ES-I3 (cell line): Measurements from ENCODE around the gene MEGF11.

ENCODE experiments used
- H3K36me3 ChIP-seq: 2 replicates; pipeline ENCODE4 v1.6.1; 2013; ENCODE audit warnings: mild to moderate bottlenecking, low read length, control low read depth, moderate library complexity; ENCODE audit not compliant: insufficient read depth
- H3K4me1 ChIP-seq: 2 replicates; pipeline ENCODE4 v1.6.1; 2013; ENCODE audit warnings: mild to moderate bottlenecking, control low read depth, low read length; ENCODE audit not compliant: insufficient read depth
- H3K9ac ChIP-seq: 2 replicates; pipeline ENCODE4 v1.6.1; 2013; ENCODE audit warnings: low read depth, mild to moderate bottlenecking, low read length, moderate library complexity
- H3K9me3 ChIP-seq: 2 replicates; pipeline ENCODE4 v1.6.1; 2013; ENCODE audit warnings: mild to moderate bottlenecking, low read length, moderate library complexity; ENCODE audit not compliant: control insufficient read depth, insufficient read depth

MEGF11 gene

GRCh38 chr15:66077320-66077663, 176.3 kb downstream of the MEGF11 start:
- Histone ChIP-seq H3K36me3 (no peaks in the 10 kb centered on the region), H3K9ac (no peak overlapping the region), H3K9me3 (no peaks in the 10 kb centered on the region), H3K4me1 (peaks cover 21% of the 10 kb centered on the region)

- H3K9me3 ChIP-seq = no peaks in the 10 kb centered on the region
- H3K36me3 ChIP-seq = no peaks in the 10 kb centered on the region
- H3K4me1 ChIP-seq = peaks cover 27% of the 10 kb centered on the region
- no peak overlapping the region for H3K9ac ChIP-seq
These were observed 176.8 kb downstream of the MEGF11 start for GRCh38 chr15:66076591-66077319.

DNA sequence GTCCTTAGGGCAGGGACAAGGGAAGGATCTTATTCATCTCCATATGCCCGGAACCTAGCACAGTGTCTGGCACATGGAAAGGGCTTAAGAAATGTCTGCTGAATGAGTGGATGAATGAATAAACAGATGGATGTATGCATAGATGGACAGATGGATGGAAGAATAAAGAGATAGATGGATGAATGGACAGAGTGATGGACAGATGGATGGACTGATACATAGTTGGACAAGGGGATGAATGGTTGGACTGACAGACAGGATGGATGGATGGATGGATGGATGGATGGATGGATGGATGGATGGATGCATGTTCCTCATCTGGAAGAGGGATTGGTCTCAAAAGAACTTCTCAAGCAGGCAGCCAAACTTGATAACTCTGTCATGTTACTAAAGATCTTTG, 177.6 kb downstream of the MEGF11 start:
- no peaks in the 10 kb centered on the region for H3K9me3 ChIP-seq
- H3K9ac ChIP-seq = no peak overlapping the region
- H3K4me1 ChIP-seq = peaks cover 28% of the 10 kb centered on the region
- no peaks in the 10 kb centered on the region for H3K36me3 ChIP-seq

- Histone ChIP-seq H3K36me3 (no peaks in the 10 kb centered on the region), H3K9ac (no peak overlapping the region), H3K4me1 (peaks cover 41% of the 10 kb centered on the region), H3K9me3 (no peaks in the 10 kb centered on the region)
These were observed 180.8 kb downstream of the MEGF11 start for GRCh38 chr15:66072616-66073361.

DNA sequence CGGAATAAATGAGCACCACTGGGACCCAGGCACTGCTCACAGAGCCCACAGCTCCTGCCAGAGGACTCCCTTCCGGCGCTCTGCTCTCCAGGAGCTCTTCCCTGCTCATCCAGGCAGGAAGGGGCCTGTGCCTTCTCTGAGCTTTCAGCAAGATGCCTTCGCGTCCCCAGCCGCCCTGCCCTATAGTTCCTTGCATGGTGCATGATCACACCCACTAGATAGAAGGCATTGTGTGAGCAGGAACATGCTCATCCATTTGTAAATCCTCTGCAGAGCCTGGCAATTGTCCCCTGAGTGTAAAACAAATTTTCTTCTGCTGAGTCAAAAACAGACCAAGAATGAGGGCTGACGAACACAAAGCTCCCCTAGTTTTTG, 181.6 kb downstream of the MEGF11 start:
- Histone ChIP-seq H3K4me1 (peaks cover 48% of the 10 kb centered on the region), H3K9me3 (no peaks in the 10 kb centered on the region), H3K9ac (no peak overlapping the region), H3K36me3 (no peaks in the 10 kb centered on the region)

GRCh38 chr15:66071160-66071920, 182.2 kb downstream of the MEGF11 start:
- H3K9me3 ChIP-seq = no peaks in the 10 kb centered on the region
- H3K9ac ChIP-seq = no peak overlapping the region
- no peaks in the 10 kb centered on the region for H3K36me3 ChIP-seq
- H3K4me1 ChIP-seq = peaks cover 49% of the 10 kb centered on the region

DNA sequence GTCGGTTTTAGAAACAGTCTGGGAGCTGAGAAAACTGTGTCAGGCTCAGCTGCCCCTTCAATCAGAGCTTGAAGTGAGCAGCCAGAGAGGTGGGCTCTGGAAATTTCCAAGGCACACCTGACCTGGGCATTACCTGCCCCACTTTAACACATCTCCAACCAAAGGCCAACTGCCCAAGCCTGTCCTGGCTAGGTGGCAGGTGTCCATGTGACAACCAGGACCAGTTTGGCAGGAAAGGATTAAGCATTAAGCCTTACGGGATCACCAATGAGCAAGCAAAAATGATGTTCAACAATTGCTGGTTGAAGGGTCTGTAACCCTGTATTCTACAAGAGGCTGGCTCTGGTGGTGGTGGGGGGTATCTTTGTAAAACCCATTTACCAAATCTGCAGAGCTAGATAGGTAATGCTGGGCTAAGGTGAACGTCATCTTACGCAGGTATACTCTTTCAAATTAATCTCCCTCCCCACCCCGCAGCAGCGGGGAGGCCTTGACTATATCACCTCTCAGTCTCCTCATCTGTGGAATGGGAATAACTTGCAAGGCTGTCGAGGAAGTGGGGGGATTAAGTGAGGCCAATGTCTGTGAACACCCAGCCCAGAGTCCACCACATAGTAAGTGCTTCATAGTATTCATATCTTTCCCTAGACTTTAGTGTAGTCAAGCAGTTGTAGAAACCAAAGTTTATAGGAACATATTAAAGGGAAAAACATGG, 183.2 kb downstream of the MEGF11 start:
- no peaks in the 10 kb centered on the region for H3K36me3 ChIP-seq
- H3K9ac ChIP-seq = no peak overlapping the region
- no peaks in the 10 kb centered on the region for H3K9me3 ChIP-seq
- H3K4me1 ChIP-seq = peaks cover 49% of the 10 kb centered on the region

DNA sequence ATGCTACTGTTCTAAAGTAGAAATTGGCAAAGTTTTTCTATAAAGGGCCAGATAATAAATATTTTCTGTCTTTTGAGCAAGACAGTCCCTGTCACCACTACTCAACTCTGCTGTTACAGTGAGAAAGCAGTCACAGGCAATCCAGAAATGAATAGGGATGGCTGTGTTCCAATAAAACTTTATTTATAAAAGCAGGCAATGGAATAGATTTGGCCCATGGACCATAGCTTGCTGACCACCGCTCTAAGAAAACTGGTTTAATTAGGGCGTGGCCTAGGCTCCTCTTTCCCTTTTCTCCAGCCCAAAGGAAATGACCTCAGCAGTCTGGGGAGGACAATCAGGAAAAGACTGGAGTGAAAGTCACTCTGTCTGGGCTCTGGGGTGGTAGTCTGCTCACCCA, 183.8 kb downstream of the MEGF11 start:
- peaks cover 49% of the 10 kb centered on the region for H3K4me1 ChIP-seq
- H3K9me3 ChIP-seq = no peaks in the 10 kb centered on the region
- H3K36me3 ChIP-seq = no peaks in the 10 kb centered on the region
- H3K9ac ChIP-seq = no peak overlapping the region

- no peaks in the 10 kb centered on the region for H3K9me3 ChIP-seq
- H3K4me1 ChIP-seq = peaks cover 49% of the 10 kb centered on the region
- H3K9ac ChIP-seq = no peak overlapping the region
- no peaks in the 10 kb centered on the region for H3K36me3 ChIP-seq
These were observed 184.7 kb downstream of the MEGF11 start for GRCh38 chr15:66068801-66069200.

DNA sequence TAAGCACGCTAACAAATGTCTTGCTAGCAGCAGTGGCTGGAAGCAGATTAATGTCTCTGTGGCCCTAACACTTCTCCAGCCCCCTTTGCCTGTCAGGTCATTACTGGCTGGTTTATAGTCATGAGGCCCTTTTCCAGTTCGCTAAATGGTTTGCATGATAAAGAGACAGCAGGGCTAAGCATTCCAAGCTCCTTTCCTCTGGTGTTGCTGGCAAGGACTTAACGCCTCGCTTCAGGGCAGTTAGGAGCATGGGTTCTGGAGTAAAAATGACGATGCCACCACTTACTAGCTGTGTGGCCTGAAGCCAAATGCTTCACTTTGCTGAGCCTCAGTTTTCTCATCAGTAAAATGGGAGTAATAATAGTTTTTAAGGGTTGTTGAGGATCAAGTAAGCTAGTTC, 185.9 kb downstream of the MEGF11 start:
- H3K9ac ChIP-seq = no peak overlapping the region
- H3K36me3 ChIP-seq = no peaks in the 10 kb centered on the region
- no peaks in the 10 kb centered on the region for H3K9me3 ChIP-seq
- peaks cover 40% of the 10 kb centered on the region for H3K4me1 ChIP-seq

DNA sequence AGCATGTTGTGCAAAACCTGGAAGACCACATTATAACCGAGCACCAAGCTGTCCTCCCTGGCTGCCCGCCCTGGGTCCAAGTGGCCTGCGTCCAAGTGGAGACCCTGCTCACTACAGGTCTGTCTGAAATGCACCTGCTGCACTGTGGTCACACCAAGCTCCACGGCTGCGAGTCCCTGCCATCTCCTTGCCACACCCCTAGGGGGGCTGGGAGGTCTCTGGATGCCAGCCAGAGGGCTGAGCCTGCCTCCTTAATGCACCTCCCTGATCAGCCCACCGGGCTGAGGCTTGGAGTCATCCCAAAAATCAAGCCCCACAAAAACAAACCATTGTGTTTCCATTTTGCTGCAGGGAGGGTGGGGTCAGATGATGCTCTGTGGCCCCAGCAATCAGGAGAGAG, 187.1 kb downstream of the MEGF11 start:
- no peak overlapping the region for H3K9ac ChIP-seq
- H3K4me1 ChIP-seq = peaks cover 28% of the 10 kb centered on the region
- H3K9me3 ChIP-seq = no peaks in the 10 kb centered on the region; the same call in 1 of the 2 replicates
- no peaks in the 10 kb centered on the region for H3K36me3 ChIP-seq

DNA sequence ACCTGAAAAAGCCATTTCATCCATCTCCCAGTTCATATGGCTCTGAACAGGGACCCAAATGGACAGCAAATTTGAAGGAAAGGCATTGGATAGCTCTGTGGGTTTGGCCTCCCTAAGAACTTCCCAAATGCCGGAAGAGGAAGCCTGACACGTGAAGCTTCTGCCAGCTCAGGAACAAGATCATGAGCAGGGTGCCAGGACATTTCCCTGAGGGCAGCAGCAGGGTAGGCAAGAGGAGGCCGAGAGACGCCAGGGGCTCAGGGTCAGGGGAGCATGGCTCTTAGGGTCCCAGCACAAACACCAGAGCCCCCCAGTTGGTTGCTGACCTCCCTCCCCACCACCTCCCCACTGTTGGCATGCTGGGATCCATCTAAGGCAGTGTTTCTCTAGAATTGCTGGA, 187.5 kb downstream of the MEGF11 start:
- peaks cover 28% of the 10 kb centered on the region for H3K4me1 ChIP-seq
- H3K36me3 ChIP-seq = no peaks in the 10 kb centered on the region
- no peak overlapping the region for H3K9ac ChIP-seq
- no peaks in the 10 kb centered on the region; the same call in 1 of the 2 replicates for H3K9me3 ChIP-seq

GRCh38 chr15:66065325-66065724, 188.2 kb downstream of the MEGF11 start:
- H3K4me1 ChIP-seq = peaks cover 28% of the 10 kb centered on the region
- H3K9ac ChIP-seq = no peak overlapping the region
- H3K9me3 ChIP-seq = no peaks in the 10 kb centered on the region; the same call in 1 of the 2 replicates
- no peaks in the 10 kb centered on the region for H3K36me3 ChIP-seq

- Histone ChIP-seq H3K9ac (no peak overlapping the region), H3K9me3 (no peaks in the 10 kb centered on the region; the same call in 1 of the 2 replicates), H3K36me3 (no peaks in the 10 kb centered on the region), H3K4me1 (peaks cover 11% of the 10 kb centered on the region)
These were observed 190.4 kb downstream of the MEGF11 start for GRCh38 chr15:66063147-66063546.
